HUES6 (cell line): Measurements from ENCODE around the gene VARS1.
"Not testable (repeated sequence)": the region's sequence is repeated elsewhere in the genome, so short reads cannot be mapped to it uniquely, and the experiment has no call there.

ENCODE experiments used
- H3K27ac ChIP-seq: 2 replicates; pipeline ENCODE4 v1.7.0; 2013; ENCODE audit warnings: low read depth, mild to moderate bottlenecking, low read length, inconsistent platforms
- H3K27me3 ChIP-seq: 2 replicates; pipeline ENCODE4 v1.6.1; 2013; ENCODE audit warnings: low read length; ENCODE audit not compliant: control insufficient read depth, insufficient read depth
- H3K36me3 ChIP-seq: 2 replicates; pipeline ENCODE4 v1.6.1; 2013; ENCODE audit warnings: low read length; ENCODE audit not compliant: control insufficient read depth, insufficient read depth
- H3K4me1 ChIP-seq: 2 replicates; pipeline ENCODE4 v1.6.1; 2013; ENCODE audit warnings: low read length; ENCODE audit not compliant: control insufficient read depth, insufficient read depth
- H3K4me3 ChIP-seq: 2 replicates; pipeline ENCODE4 v1.5.1; 2013; ENCODE audit warnings: low read depth, low read length
- H3K9ac ChIP-seq: one replicate; pipeline ENCODE4 v1.6.1; 2013; ENCODE audit warnings: mild to moderate bottlenecking, low read length
- H3K9me3 ChIP-seq: 2 replicates; pipeline ENCODE4 v1.6.1; 2013; ENCODE audit warnings: low read depth, low read length; ENCODE audit not compliant: control insufficient read depth, insufficient read depth

VARS1 gene

GRCh38 chr6:31795616-31796298 lies at the start of gene VARS1:
Gene VARS1 (minus strand): TSS chr6:31795752. CDS start chr6:31795217, 535 bp downstream.
- peak within 1 kb of the TSS; percentile 99 for H3K9ac ChIP-seq
- H3K27ac ChIP-seq, result peak within 1 kb of the TSS; percentile 95
- no peaks in the 10 kb centered on the region for H3K9me3 ChIP-seq
- H3K36me3 ChIP-seq, result peaks cover 38% of the 10 kb centered on the region
- 0 out of 2 replicates have a peak, but pooled peaks cover 6% of the 10 kb centered on the region for H3K4me1 ChIP-seq
- H3K4me3 ChIP-seq, result peak within 1 kb of the TSS; percentile 99
- no peaks in the 10 kb centered on the region for H3K27me3 ChIP-seq

- Histone ChIP-seq H3K27me3 (no peaks in the 10 kb centered on the region), H3K9ac (no peak overlapping the region), H3K4me1 (no peaks in the 10 kb centered on the region), H3K36me3 (peaks cover 17% of the 10 kb centered on the region), H3K27ac (no peak overlapping the region), H3K4me3 (no peak overlapping the region), H3K9me3 (no peaks in the 10 kb centered on the region)
Observed at GRCh38 chr6:31844507-31844906, 49.0 kb upstream of the VARS1 start.

GRCh38 chr6:31842053-31842452 lies 46.5 kb upstream of the VARS1 start:
- Histone ChIP-seq H3K27ac (no peak overlapping the region), H3K36me3 (peaks cover 41% of the 10 kb centered on the region), H3K4me3 (no peak overlapping the region), H3K27me3 (no peaks in the 10 kb centered on the region), H3K4me1 (peaks cover 6% of the 10 kb centered on the region), H3K9ac (no peak overlapping the region), H3K9me3 (no peaks in the 10 kb centered on the region)

- H3K36me3 ChIP-seq, result peaks cover 63% of the 10 kb centered on the region
- not testable (repeated sequence) for H3K27ac ChIP-seq
Observed at GRCh38 chr6:31839779-31840126, 44.2 kb upstream of the VARS1 start.

GRCh38 chr6:31838968-31839367 lies 43.4 kb upstream of the VARS1 start:
- no peaks in the 10 kb centered on the region for H3K27me3 ChIP-seq
- H3K36me3 ChIP-seq, result peaks cover 63% of the 10 kb centered on the region
- peak overlapping the region; percentile 15; the same call in 1 of the 2 replicates for H3K4me3 ChIP-seq
- no peak overlapping the region for H3K27ac ChIP-seq
- H3K9ac ChIP-seq, result no peak overlapping the region
- H3K4me1 ChIP-seq, result peaks cover 12% of the 10 kb centered on the region
- H3K9me3 ChIP-seq, result no peaks in the 10 kb centered on the region

More at GRCh38 chr6:31839779-31840126, 44.2 kb upstream of the VARS1 start:
- H3K4me3 ChIP-seq, H3K27me3 ChIP-seq, H3K9me3 ChIP-seq, H3K9ac ChIP-seq: not testable (repeated sequence)
- peaks cover 12% of the 10 kb centered on the region for H3K4me1 ChIP-seq

- H3K9ac ChIP-seq, H3K27ac ChIP-seq, H3K9me3 ChIP-seq, H3K27me3 ChIP-seq: not testable (repeated sequence)
- H3K36me3 ChIP-seq, result peaks cover 63% of the 10 kb centered on the region
- H3K4me3 ChIP-seq, result peak overlapping the region; percentile 99
- H3K4me1 ChIP-seq, result peaks cover 12% of the 10 kb centered on the region
Observed at GRCh38 chr6:31838114-31838553, 42.6 kb upstream of the VARS1 start.

- H3K9ac ChIP-seq, result peak overlapping the region; percentile 100
- no peaks in the 10 kb centered on the region for H3K9me3 ChIP-seq
- peaks cover 12% of the 10 kb centered on the region for H3K4me1 ChIP-seq
- H3K36me3 ChIP-seq, result peaks cover 63% of the 10 kb centered on the region
- no peaks in the 10 kb centered on the region for H3K27me3 ChIP-seq
- H3K4me3 ChIP-seq, result peak overlapping the region; percentile 99
- no peak overlapping the region for H3K27ac ChIP-seq
Observed at GRCh38 chr6:31837369-31838113, 42.0 kb upstream of the VARS1 start.

GRCh38 chr6:31836474-31837368 lies 41.2 kb upstream of the VARS1 start:
- Histone ChIP-seq H3K4me3 (peak overlapping the region; percentile 99), H3K4me1 (peaks cover 12% of the 10 kb centered on the region), H3K27me3 (no peaks in the 10 kb centered on the region), H3K9ac (peak overlapping the region; percentile 100), H3K27ac (peak overlapping the region; percentile 60; the same call in 1 of the 2 replicates), H3K9me3 (no peaks in the 10 kb centered on the region), H3K36me3 (peaks cover 63% of the 10 kb centered on the region)

- peaks cover 13% of the 10 kb centered on the region for H3K4me1 ChIP-seq
- H3K36me3 ChIP-seq, result peaks cover 62% of the 10 kb centered on the region
- peak overlapping the region; percentile 60; the same call in 1 of the 2 replicates for H3K27ac ChIP-seq
- H3K9ac ChIP-seq, result peak overlapping the region; percentile 100
- H3K4me3 ChIP-seq, result peak overlapping the region; percentile 99
- H3K27me3 ChIP-seq, result no peaks in the 10 kb centered on the region
- H3K9me3 ChIP-seq, result no peaks in the 10 kb centered on the region
Observed at GRCh38 chr6:31836047-31836473, 40.5 kb upstream of the VARS1 start.

- Histone ChIP-seq H3K4me3 (peak overlapping the region; percentile 99), H3K4me1 (peaks cover 19% of the 10 kb centered on the region), H3K9me3 (no peaks in the 10 kb centered on the region), H3K27me3 (no peaks in the 10 kb centered on the region), H3K27ac (peak overlapping the region; percentile 98), H3K9ac (peak overlapping the region; percentile 100), H3K36me3 (peaks cover 47% of the 10 kb centered on the region)
Observed at GRCh38 chr6:31834367-31835250, 39.1 kb upstream of the VARS1 start.
